HK-2 (cell line): ENCODE measurements around the gene LYZL6.
A peak's percentile ranks its signal among the peaks of the same experiment; 100 is the strongest.
"Not testable (repeated sequence)": the region's sequence is repeated elsewhere in the genome, so short reads cannot be mapped to it uniquely, and the experiment has no call there.

Experiments used
- DNase-seq: peaks from one replicate; pipeline ENCODE4 v3.0.0-alpha.2; 2018; ENCODE audit not compliant: unreplicated experiment

LYZL6 gene

DNA sequence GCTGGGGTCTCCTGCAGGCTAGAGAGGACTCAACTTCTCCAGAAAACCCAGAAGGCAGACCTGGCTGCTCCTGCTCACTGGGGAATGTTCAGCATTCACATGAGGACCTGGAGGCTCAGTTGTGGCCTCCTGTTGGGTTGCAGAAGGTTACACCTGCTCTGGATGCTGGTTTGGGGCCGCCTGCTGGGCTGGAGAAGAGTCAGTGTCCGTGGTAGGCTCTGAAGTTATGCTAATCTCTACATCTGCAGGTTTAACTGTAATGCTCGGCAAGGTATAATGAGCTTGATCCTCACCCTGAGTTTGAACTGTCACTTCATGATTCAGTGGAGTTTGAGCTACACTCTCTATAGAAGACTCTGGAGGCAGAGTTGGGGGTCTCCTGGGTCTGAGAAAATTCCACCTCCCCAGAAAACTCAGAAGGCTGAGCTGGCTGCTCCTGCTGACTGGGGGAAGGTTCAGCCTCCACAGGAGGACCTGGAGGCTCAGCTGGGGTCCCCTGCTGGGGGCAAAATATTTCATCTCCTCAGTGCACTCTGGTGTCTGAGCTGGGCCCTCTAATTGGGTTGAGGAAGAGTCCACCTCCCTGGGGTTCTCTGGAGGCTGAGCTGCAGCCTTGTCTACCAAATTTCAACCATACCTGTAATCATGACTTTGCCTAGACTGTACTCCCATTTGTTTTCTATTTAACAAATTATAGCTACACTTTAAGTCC is 36.4 kb downstream of the LYZL6 start:
- no peak for DNase-seq

DNA sequence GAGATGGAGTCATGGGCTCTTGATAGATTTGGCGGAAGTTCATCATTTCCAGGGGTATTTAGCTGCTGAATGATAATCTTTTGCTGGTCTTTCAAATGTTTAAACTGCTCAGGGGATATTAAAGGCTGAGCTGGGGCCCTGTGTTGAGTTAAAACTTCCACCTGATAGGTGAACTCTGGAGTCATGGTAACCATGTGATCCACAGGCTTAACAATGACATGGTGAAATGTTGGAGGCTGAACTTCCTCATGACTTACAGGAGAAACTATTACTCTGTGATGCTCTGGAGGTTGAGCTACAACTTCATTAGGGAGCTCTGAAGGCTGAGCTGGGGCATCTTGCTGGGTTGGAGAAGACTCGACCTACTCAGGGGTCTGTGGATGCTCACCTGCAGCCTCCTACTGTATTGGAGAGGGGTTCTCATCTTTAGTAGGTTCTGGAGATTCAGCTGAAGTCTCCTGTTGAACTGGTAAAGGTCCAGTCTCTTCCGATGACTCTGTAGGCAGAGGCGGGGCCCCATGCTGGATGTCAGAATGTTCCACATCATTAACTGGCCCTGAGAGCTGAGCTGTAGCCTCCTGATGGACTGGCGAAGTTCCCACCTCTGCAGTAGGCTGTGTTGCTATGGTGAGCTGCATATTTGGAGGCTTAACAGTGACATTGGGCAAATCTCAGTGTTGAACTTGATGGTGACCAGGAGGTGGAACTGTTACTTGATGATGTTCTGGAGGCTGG is 37.2 kb downstream of the LYZL6 start:
- no peak for DNase-seq

DNA sequence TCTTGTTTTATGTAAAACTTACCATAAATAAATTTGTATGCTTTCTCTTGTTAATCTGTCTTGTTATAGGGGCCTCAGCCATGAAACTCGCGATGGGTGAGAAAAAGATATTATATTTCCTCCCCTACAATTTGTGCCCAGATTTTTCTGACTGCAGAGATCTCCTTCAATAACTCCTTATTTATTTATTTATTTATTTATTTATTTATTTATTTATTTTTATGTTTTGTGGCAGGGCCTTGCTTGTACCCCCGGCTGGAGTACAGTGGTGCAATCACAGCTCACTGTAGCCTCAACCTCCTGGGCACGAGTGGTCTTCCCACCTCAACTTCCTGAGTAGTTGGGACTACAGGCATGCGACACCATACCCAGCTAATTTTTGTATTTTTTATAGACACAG is 40.1 kb downstream of the LYZL6 start:
- no peak for DNase-seq

DNA sequence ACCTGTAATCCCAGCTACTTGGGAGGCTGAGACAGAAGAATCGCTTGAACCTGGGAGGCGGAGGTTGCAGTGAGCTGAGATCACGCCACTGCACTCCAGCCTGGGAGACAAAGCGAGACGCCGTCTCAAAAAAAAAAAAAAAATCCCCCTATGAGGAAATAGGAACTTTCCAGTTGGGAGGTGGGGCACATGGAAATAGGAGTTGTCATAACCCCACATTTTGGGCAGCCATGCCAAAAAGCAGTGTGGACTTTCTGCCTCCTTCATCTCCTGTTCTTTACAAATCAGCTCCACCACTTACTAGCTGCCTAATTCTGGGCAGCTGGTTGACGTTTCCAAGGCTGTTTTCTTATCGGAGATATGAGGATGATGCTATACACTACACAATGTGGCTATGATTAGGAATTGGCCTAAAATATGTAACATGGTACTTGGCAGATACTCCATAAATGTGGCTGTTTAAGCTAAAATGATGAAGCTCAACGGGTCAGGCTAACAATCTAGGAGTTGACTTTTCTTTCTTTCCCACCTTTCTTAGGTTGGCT is 41.8 kb downstream of the LYZL6 start:
- DNase-seq, result no peak

DNA sequence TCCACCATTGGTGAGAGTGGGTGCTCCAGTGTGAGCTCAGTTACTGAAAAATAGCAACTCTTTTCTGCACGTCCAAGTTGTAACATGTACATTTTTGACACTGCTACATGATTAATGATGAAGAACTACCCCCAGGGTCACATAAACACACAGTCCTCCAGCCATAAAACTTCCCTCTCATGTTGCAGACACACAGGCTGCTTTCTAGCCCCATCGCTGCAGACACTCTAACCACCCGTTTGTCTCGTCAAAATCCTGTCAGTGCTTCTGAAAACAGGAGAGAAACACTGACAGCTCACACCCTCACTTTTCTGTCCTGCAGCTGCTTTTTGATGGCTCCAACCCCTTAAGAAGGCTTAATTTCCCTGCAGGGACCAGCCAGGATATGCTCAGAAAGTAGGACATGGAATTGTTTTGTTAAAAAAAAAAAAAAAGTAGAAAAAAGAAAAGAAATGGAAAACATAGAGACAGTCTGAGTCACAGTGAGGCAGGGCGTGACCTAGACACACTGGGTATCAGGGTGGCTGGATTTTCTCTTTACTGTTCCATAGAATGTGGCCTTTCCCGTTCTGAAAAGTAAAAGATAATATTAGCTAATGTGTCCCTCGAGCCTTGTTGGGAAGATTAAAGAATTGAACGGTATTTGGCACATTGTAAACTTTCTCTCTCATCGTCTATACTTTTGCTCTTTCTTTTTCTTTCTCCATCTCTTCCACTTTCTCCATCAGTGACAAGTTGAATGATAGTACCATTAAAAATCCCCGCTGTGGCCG is 42.6 kb downstream of the LYZL6 start:
- no peak for DNase-seq

DNA sequence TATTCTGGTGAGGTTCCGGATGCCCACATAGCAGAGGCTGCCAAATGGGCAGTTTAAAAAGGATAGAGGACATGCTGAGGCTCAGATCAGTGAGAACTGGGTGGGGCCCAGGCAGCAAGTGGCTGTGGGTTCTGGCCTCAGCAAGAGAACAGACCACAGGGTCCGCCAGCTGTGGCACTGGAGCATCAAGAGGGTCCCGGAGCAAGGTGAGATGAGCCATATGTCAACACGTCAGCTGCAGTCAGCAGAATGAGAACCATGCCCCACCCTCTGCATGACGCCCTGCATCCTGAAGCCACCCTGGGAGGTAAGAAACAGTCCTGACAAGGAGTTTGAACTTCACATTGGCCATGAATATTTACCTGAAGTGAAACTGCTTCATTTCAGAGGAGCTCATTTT is 43.2 kb downstream of the LYZL6 start:
- DNase-seq, result no peak

DNA sequence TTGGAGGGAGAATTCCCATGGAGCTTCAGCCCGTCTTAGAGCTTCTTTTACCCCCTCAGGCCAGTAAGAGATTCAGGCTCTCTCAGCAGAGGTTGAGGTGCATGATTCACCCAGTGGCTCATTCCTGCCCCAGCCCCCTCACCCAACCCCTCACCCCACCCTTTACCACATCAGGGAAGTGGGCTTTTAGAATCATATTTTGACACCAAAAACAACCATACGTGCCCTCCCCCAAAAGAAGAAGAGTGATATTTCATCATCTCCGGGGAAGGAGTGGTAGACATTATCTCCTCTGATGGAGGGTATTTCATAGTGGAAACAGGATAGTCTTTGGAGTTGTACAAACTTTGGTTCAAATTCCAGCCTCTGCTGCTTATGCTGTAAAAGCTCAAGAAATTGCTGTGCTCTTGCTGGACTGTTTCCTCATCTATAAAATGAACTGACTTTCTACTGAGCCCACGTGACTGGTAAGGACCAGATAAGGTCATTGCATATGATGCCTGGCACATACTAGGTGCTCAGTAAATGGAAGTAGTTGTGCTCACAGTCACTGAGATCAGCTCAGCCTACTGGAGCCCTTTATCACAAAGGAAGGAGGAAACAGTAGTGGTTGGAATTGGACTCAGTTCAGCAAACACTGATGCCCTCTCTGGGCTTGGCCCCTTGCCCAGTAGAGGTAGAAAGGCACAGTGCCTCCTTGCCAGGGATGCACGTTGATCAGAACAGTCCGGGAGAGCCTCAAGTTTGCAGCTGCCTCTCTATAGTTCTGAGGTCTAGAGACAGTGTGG is 45.0 kb downstream of the LYZL6 start:
- DNase-seq, result no peak

DNA sequence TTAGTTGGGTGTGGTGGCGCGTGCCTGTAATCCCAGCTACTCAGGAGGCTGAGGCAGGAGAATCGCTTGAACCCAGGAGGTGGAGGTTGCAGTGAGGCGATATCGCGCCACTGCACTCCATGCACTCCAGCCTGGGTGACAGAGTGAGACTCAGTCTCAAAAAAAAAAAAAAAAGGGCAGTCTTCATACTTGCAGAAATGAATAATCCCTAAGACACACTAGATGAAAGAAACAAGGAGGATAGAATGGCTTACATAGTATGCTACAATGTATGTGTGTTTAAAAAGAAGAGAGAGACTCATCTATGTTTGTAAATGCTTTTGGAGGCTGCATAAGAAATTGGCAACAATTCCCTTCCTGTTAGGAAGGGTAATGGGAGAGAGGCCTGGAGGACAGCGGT is 45.7 kb downstream of the LYZL6 start:
- DNase-seq, result not testable (repeated sequence)

DNA sequence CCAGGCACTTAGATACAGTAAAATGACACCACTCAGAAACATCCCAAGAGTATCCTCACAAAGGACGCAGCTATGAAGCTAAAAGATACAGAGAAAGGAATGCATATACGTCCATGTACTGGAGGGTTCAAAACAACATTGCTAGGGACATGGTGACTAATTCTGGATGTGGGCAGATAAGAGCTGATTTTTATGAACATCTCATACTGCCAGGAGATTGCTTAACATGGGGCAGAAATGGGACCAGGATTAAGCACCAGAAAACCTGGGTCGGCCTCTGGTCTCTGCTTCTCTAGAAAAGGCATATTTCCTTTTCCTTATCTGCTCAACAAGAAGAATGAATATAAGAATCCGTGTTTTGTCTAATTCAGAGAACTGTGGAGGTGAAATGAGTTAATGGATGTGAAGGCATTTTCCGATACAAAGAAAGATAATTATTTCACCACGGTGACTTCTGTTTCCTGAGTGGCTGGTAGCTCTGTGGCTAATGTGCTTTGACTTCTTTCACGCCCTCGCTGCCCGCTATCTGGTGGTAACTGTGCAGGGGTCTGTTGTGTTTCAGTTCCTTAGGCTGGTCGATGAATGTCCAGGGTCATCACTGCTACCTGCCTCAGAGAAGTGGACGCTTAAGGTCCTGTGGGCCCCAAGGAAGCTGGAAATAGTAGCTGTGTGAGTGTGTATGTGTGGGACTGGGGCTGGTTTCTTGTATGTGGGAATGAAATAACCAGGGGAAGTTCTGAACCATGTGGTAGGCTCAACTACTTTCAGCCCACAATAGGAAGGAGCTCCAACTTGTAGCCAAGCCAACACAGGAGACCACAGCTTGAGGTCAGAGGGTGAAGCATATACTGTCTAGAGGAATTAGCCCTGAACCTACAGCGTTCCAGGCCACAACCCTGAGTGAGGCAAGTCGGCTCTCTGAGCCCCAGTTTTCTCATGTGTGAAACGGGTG is 47.6 kb downstream of the LYZL6 start:
- DNase-seq, result no peak

DNA sequence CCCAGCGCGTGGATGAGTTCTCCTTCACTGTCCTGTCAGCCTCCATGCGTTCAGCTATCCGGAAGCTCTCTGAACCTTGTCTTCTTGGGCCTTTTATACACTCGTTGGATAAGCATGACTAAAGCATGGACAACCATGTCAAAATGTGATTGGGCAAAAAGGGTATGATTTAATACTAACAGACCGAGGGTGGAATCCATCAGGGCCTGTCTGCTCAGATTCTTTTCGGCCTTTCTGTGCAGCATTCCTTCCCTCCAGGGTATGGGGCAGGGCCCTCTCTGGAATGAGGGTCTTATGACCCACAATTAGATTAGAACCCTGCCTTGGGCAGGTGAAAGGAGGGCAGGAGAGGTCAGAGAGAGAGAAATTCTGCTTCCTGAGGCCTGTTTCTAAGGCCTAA is 49.3 kb downstream of the LYZL6 start:
- no peak for DNase-seq

DNA sequence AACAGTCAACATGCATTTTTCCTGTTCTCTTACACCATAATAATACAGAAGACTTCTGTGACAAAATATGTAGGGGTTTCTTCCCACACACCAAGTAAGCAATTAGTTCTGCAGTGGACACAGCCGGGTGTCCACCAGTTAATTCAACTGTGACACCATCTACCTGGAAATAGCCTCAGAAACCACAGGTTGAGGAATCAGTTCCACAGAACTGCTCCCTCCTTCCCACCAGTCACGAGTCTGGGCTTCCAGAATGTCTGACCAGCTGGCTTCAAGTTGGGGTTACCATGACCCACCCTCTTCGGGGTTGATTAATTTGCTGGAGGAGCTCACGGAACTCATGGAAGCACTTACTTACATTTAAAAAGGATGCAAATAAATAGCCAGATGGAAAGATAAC is 49.8 kb downstream of the LYZL6 start:
- no peak for DNase-seq

DNA sequence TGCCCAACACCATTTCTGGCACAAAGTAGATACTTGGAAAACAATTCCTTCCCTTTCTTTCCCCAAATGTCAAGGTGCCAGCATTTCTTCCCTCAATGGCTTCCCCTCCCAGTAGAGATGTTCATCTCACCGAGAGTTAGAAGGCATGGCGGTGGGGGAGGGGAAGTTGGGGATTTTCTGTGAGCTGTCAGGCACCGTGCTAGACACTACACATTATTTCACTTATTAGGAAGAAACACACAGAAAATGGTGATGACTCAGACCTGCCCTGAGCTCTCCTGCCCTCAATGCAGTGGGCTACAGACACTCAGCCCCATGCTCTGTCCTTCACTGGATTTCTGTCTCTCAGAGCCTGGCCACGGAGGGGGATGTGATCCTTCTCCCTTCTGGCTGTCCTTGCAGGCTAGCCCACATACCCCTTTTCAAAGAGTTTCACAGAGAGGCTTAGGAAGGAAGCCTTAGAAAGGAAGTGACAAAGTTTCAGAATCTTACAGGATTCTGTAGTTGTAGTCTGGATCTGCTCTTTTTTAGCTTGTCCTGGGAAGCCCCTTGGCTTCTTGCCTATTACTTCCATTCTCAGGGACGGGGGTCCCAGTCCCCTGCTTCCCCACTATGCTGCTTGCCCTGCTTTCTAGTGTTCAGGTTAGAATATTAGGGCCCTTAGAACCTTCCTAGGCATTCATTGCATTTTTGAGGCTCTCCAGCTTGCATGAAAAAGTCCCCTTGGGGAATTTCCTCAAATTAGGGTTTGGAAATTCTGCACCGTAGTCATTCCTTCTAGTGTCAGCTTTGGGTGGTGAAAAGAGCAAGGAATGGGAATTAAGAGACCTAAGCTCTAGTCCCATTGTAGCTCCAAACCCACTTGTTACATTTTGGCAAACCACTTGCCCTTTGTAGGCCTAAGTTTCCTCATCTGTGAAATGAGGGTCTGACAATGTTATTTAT is 51.1 kb downstream of the LYZL6 start:
- peak; percentile 35 for DNase-seq

DNA sequence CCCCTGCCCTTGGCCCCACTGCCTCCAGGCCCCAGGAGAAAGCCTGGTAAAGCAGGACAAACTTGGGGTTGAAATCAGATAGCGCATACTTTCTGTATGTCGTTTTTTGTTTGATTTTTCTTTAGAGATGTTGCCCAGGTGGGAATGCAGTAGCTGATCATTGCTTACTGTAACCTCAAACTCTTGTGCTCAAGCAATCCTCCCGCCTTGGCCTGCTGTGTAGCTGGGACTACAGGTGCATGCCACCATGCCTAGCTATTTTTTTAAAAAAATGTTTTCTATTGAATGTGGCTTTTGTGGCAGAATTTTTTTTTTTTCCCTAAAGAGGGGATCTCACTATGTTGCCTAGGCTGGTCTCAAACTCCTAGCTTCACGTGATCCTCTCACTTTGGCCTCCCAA is 52.2 kb downstream of the LYZL6 start:
- DNase-seq, result no peak

DNA sequence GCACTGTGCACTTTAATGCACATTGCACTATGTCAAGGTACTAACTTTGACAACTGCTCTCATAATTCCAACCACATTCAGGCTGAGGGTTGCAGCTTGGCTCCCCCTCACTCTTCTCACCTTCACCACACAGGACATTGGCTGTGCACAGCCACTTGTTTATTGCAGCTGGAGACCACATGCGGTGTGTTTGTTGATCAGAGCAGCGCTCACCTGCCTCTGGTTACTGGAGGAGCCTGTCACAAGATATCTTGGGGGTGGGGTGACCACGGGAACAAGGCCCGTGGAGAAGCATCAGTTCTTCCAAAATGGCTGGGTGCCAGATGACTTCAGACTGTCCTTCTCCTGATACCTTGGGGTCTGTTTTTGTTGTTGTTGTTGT is 52.7 kb downstream of the LYZL6 start:
- DNase-seq, result no peak

DNA sequence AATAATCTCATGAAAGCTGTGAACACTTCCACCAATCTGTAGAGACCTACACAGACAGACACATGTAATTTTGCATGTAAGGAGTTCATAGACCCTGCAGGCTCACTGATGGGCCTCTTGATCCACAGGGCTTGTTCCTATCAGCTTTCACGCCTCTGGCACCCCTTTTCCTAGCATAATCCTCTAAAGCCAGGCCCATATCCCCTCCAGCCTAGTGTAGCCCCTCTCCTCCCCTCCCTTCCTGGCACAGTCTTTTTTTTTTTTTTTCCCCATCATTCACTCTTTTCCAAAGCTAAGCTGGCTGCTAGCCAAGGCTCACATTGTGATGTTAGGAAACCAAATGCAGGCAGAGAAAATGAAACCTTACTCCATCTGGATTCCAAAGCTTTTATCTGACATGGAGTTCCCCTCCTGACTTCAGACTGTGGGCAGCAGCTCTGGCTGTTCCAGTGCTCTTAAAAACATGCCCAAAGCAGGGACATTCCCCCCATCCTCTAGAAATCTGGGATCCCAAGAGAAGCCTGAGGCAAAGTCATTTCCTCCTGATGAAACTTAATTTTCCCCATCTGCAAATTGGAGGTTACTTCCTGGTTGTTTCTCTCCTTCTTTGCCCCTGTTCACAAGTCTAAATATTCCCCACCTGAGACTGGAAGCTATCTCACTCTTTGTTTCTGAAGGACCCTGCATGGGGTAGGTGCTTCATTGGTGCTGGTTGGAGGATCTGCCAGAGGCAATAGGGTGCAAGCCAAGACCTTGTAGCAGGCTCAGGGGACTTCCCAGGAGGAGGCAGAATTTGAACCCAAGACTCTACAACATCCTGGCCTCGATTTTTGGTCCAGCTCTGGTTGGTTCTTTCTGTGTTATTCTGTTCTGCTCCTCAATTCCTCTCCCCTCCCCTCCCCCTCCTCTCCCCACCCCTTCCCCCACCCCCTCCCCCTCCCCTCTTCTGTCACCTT is 53.4 kb downstream of the LYZL6 start:
- no peak for DNase-seq

DNA sequence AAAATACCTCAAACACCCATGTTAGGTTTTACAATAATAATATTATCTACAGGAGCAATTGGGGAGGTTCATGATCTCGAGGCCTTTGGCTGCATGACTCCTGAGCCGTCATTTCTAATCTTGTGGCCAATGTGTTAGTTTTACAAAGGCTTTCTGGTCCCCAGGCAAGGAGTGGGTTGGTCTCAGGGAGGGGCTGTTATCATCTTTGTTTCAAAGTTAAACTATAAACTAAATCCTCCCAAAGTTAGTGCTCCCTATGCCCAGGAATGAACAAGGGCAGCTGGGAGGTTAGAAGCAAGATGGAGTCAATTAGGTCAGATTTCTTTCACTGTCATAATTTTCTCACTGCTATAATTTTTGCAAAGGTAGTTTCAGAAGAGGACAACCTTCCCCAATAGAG is 54.3 kb downstream of the LYZL6 start:
- DNase-seq, result no peak
